Endodermal cell (in vitro differentiated cells): ENCODE measurements around the gene SIN3B. TPM values are rescaled to one million over a fixed set of nuclear protein-coding genes. Genes with fewer than 3 reads are reported as not detected.

ENCODE experiments used
- DNase-seq: peaks from one replicate; pipeline ENCODE4 v3.0.0-alpha.2; 2017
- H3K27ac ChIP-seq: 2 replicates; pipeline ENCODE4 v1.5.1; 2013; ENCODE audit warnings: mild to moderate bottlenecking, low read depth, low read length, moderate library complexity
- H3K27me3 ChIP-seq: 2 replicates; pipeline ENCODE4 v1.6.1; 2013; ENCODE audit warnings: mild to moderate bottlenecking, low read length, moderate library complexity; ENCODE audit not compliant: insufficient read depth, control insufficient read depth, poor library complexity, severe bottlenecking
- H3K36me3 ChIP-seq: 2 replicates; pipeline ENCODE4 v1.7.0; 2013; ENCODE audit warnings: mild to moderate bottlenecking, low read length, moderate library complexity; ENCODE audit not compliant: control insufficient read depth, insufficient read depth
- H3K4me1 ChIP-seq: one replicate; pipeline ENCODE4 v1.7.0; 2013; ENCODE audit warnings: low read length; ENCODE audit not compliant: control insufficient read depth, insufficient read depth
- H3K4me3 ChIP-seq: 2 replicates; pipeline ENCODE4 v1.5.1; 2013; ENCODE audit warnings: mild to moderate bottlenecking, low read length, moderate library complexity
- H3K9ac ChIP-seq: 2 replicates; pipeline ENCODE4 v1.6.1; 2013; ENCODE audit warnings: mild to moderate bottlenecking, low read length, moderate library complexity; ENCODE audit not compliant: poor library complexity, severe bottlenecking; ENCODE audit errors: extremely low read depth
- H3K9me3 ChIP-seq: 2 replicates; pipeline ENCODE4 v1.6.1; 2013; ENCODE audit warnings: mild to moderate bottlenecking, low read length, moderate library complexity; ENCODE audit not compliant: control insufficient read depth
- H3K27ac Mint-ChIP-seq: 2 replicates; pipeline ENCODE4 v1.8.0; 2020; ENCODE audit warnings: mixed read lengths
- H3K27me3 Mint-ChIP-seq: 2 replicates; pipeline ENCODE4 v1.8.0; 2021; ENCODE audit warnings: mild to moderate bottlenecking, mixed read lengths; ENCODE audit not compliant: insufficient read depth
- H3K36me3 Mint-ChIP-seq: 2 replicates; pipeline ENCODE4 v1.8.0; 2020; ENCODE audit warnings: low read depth, mixed read lengths
- H3K4me1 Mint-ChIP-seq: 2 replicates; pipeline ENCODE4 v1.8.0; 2020; ENCODE audit warnings: mixed read lengths
- H3K4me3 Mint-ChIP-seq: 2 replicates; pipeline ENCODE4 v1.8.0; 2020; ENCODE audit warnings: mild to moderate bottlenecking, moderate library complexity, mixed read lengths
- H3K9me3 Mint-ChIP-seq: 2 replicates; pipeline ENCODE4 v1.8.0; 2020; ENCODE audit warnings: mild to moderate bottlenecking, mixed read lengths
- CTCF ChIP-seq: fragments of 200-600 bp; sonication (generic); conservative IDR thresholded peaks from 2 replicates; pipeline ENCODE4 v1.5.0; 2021; ENCODE audit warnings: antibody characterized with exemption, mild to moderate bottlenecking
- WGBS, 2 experiments: methylation state at CpG; one replicate each; pipeline versions ENCODE4 v1.1.5 to v1.1.7; 2013; ENCODE audit warnings: missing lambda C conversion rate in 2 of 2, mixed read lengths in 1 of 2; ENCODE audit not compliant: insufficient coverage in 1 of 2, insufficient read length in 1 of 2; 5-methylcytosine and 5-hydroxymethylcytosine counted together
- total RNA-seq, 2 donors: library from RNA; stranded (reverse); fragmentation: NEBNext Ultra II Directional in 1 of 2; extraction: Animal tissue kit (Norgen Biotek cat#: 25700) in 1 of 2; gene quantifications; 2 replicates in 1 of 2; 3 replicates in 1 of 2; pipeline ENCODE4 v1.2.1, GENCODE V29; 2021

Gene SIN3B
- total RNA-seq, 2 donors from 2014 or later = 68.0 to 78.4 TPM

- no peak overlapping the region for H3K27ac Mint-ChIP-seq
Measured at GRCh38 chr19:16922949-16923348, 93.8 kb downstream of the SIN3B start.

GRCh38 chr19:16927883-16928282 lies 98.7 kb downstream of the SIN3B start:
- no peaks in the 10 kb centered on the region for H3K36me3 ChIP-seq
- Mint-ChIP-seq H3K9me3 (peaks cover 14% of the 10 kb centered on the region), H3K4me1 (no peaks in the 10 kb centered on the region), H3K36me3 (peaks cover 4% of the 10 kb centered on the region), H3K27me3 (no peaks in the 10 kb centered on the region), H3K27ac (no peak overlapping the region), H3K4me3 (no peak overlapping the region)
- WGBS, 2 experiments = 93 to 98% methylated on average over 12 to 13 of the region's 13 CpGs
- DNase-seq = no peak
- no peak overlapping the region for H3K4me3 ChIP-seq
- no peak overlapping the region for H3K27ac ChIP-seq
- H3K4me1 ChIP-seq = no peaks in the 10 kb centered on the region
- H3K9me3 ChIP-seq = no peaks in the 10 kb centered on the region
- no peak overlapping the region for H3K9ac ChIP-seq
- no peaks in the 10 kb centered on the region for H3K27me3 ChIP-seq
- TF ChIP-seq CTCF = no peak

More at GRCh38 chr19:16922949-16923348, 93.8 kb downstream of the SIN3B start:
- no peak for DNase-seq
- Mint-ChIP-seq H3K36me3 (peaks cover 14% of the 10 kb centered on the region), H3K27me3 (no peaks in the 10 kb centered on the region), H3K4me3 (no peak overlapping the region), H3K9me3 (peaks cover 27% of the 10 kb centered on the region), H3K4me1 (no peaks in the 10 kb centered on the region)
- H3K27me3 ChIP-seq = no peaks in the 10 kb centered on the region
- no peaks in the 10 kb centered on the region for H3K36me3 ChIP-seq
- TF ChIP-seq CTCF = no peak
- 91 to 94% methylated on average over 13 of the region's 13 CpGs for WGBS, 2 experiments
- H3K9ac ChIP-seq = no peak overlapping the region
- H3K4me1 ChIP-seq = no peaks in the 10 kb centered on the region
- H3K9me3 ChIP-seq = no peaks in the 10 kb centered on the region
- H3K27ac ChIP-seq = no peak overlapping the region
- H3K4me3 ChIP-seq = no peak overlapping the region

- H3K27ac Mint-ChIP-seq = no peak overlapping the region
- Histone ChIP-seq H3K27me3 (no peaks in the 10 kb centered on the region), H3K4me1 (no peaks in the 10 kb centered on the region), H3K4me3 (no peak overlapping the region), H3K9ac (no peak overlapping the region), H3K9me3 (no peaks in the 10 kb centered on the region), H3K27ac (no peak overlapping the region), H3K36me3 (no peaks in the 10 kb centered on the region)
- TF ChIP-seq CTCF = no peak
- 95% methylated on average over 2 of the region's 2 CpGs; no CpG with 5 or more reads in 1 of the 2 experiments for WGBS, 2 experiments
- peaks cover 4% of the 10 kb centered on the region for H3K36me3 Mint-ChIP-seq
- no peaks in the 10 kb centered on the region for H3K4me1 Mint-ChIP-seq
- no peak overlapping the region for H3K4me3 Mint-ChIP-seq
- no peaks in the 10 kb centered on the region for H3K27me3 Mint-ChIP-seq
- no peak for DNase-seq
- peaks cover 16% of the 10 kb centered on the region for H3K9me3 Mint-ChIP-seq
Measured at GRCh38 chr19:16928351-16928750, 99.2 kb downstream of the SIN3B start.
